GM21423 (cell line): ENCODE data around the gene NTPCR.

Source experiments
- ATAC-seq: cut with Tn5 transposase; IDR thresholded peaks from one replicate; pipeline ENCODE4 v1.9.1; 2021; ENCODE audit warnings: mild to moderate bottlenecking, moderate library complexity; ENCODE audit not compliant: unreplicated experiment

Gene NTPCR

GRCh38 chr1:233005703-233006102 lies 55.3 kb downstream of the NTPCR start:
- ATAC-seq, result no peak

GRCh38 chr1:233006108-233006507 lies 55.7 kb downstream of the NTPCR start:
- ATAC-seq, result no peak

GRCh38 chr1:233006541-233006973 lies 56.1 kb downstream of the NTPCR start:
- no peak for ATAC-seq

GRCh38 chr1:233010146-233010545 lies 59.7 kb downstream of the NTPCR start:
- ATAC-seq, result no peak

GRCh38 chr1:233012021-233012420 lies 61.6 kb downstream of the NTPCR start:
- no peak for ATAC-seq

- ATAC-seq, result peak; percentile 82
Measured at GRCh38 chr1:233015965-233016364, 65.6 kb downstream of the NTPCR start.

- no peak for ATAC-seq
Measured at GRCh38 chr1:233016798-233017197, 66.4 kb downstream of the NTPCR start.

- no peak for ATAC-seq
Measured at GRCh38 chr1:233019083-233019482, 68.7 kb downstream of the NTPCR start.

- no peak for ATAC-seq
Measured at GRCh38 chr1:233019778-233020325, 69.4 kb downstream of the NTPCR start.

GRCh38 chr1:233020426-233020825 lies 70.0 kb downstream of the NTPCR start:
- no peak for ATAC-seq

GRCh38 chr1:233022246-233022645 lies 71.8 kb downstream of the NTPCR start:
- no peak for ATAC-seq

GRCh38 chr1:233024199-233024598 lies 73.8 kb downstream of the NTPCR start:
- no peak for ATAC-seq

GRCh38 chr1:233025157-233025556 lies 74.7 kb downstream of the NTPCR start:
- no peak for ATAC-seq

GRCh38 chr1:233025567-233025966 lies 75.2 kb downstream of the NTPCR start:
- ATAC-seq, result no peak

- ATAC-seq, result no peak
Measured at GRCh38 chr1:233027046-233027445, 76.6 kb downstream of the NTPCR start.

- ATAC-seq, result no peak
Measured at GRCh38 chr1:233031521-233031920, 81.1 kb downstream of the NTPCR start.

GRCh38 chr1:233032916-233033315 lies 82.5 kb downstream of the NTPCR start:
- ATAC-seq, result no peak

- ATAC-seq, result no peak
Measured at GRCh38 chr1:233033361-233033760, 83.0 kb downstream of the NTPCR start.
